AG04449 (cell line): ENCODE results near the gene GPI.

Experiments used
- CTCF ChIA-PET: fragments of 350-600 bp; formaldehyde crosslinking; extraction: SDS; loops from one replicate; lab custom pipeline; 2021; ENCODE audit warnings: antibody characterized with exemption; lab: Yijun Ruan, JAX
- POLR2A ChIA-PET: fragments of 400-600, 350-600 bp; formaldehyde crosslinking; extraction: SDS; loops from one replicate; lab custom pipeline; 2020; ENCODE audit warnings: antibody characterized with exemption, inconsistent platforms; lab: Yijun Ruan, JAX
- DNase-seq: peaks from one replicate; pipeline ENCODE4 v3.0.0-alpha.2; 2010; ENCODE audit warnings: low read depth, low spot score
- H3K4me3 ChIP-seq: 2 replicates; pipeline ENCODE4 v1.5.1; 2011; ENCODE audit warnings: low read depth, mild to moderate bottlenecking, control low read depth, low read length
- CTCF ChIP-seq: IDR thresholded peaks from one replicate; pipeline ENCODE4 v1.5.1; 2011; ENCODE audit warnings: mild to moderate bottlenecking, moderate library complexity, low read length, control low read depth, inconsistent platforms; ENCODE audit not compliant: insufficient read depth; ENCODE audit errors: missing control alignments

GPI gene

GRCh38 chr19:34430738-34431625 lies 66.0 kb downstream of the GPI start:
- ChIA-PET POLR2A (no interaction called here), CTCF (interaction anchor here (0.7 to 1.7 kb wide), 13 partner anchors 9 to 653 kb away, joined by 3 to 9 read pairs (median 3); no protein-coding TSS in a partner anchor)
- peak; percentile 61 for TF ChIP-seq CTCF
- no peak overlapping the region for H3K4me3 ChIP-seq
- no peak for DNase-seq

- DNase-seq = no peak
- ChIA-PET POLR2A (no interaction called here), CTCF (interaction anchor here (1.0 to 1.6 kb wide), 4 partner anchors 8 to 654 kb away, joined by 3 to 7 read pairs (median 3); no protein-coding TSS in a partner anchor)
- H3K4me3 ChIP-seq = no peak overlapping the region
- TF ChIP-seq CTCF = no peak
Measured at GRCh38 chr19:34431681-34432402, 66.8 kb downstream of the GPI start.

- no peak for DNase-seq
- POLR2A ChIA-PET = no interaction called here
- TF ChIP-seq CTCF = no peak
- H3K4me3 ChIP-seq = no peak overlapping the region
- CTCF ChIA-PET = no interaction called here
Measured at GRCh38 chr19:34432797-34433196, 67.8 kb downstream of the GPI start.

GRCh38 chr19:34436716-34437115 lies 71.7 kb downstream of the GPI start:
- ChIA-PET CTCF (interaction anchor here (1.1 to 1.5 kb wide), 2 partner anchors 10 to 35 kb away, joined by 3 to 4 read pairs; no protein-coding TSS in a partner anchor), POLR2A (no interaction called here)
- no peak for DNase-seq
- no peak for TF ChIP-seq CTCF
- H3K4me3 ChIP-seq = no peak overlapping the region

- H3K4me3 ChIP-seq = no peak overlapping the region
- ChIA-PET POLR2A (interaction anchor here (0.6 kb wide), 1 partner anchor 30 kb away, joined by 3 read pairs; no protein-coding TSS in a partner anchor), CTCF (no interaction called here)
- TF ChIP-seq CTCF = no peak
- no peak for DNase-seq
Measured at GRCh38 chr19:34448191-34448590, 83.2 kb downstream of the GPI start.
